ENCODE measurements around the gene COL4A2.

DNA sequence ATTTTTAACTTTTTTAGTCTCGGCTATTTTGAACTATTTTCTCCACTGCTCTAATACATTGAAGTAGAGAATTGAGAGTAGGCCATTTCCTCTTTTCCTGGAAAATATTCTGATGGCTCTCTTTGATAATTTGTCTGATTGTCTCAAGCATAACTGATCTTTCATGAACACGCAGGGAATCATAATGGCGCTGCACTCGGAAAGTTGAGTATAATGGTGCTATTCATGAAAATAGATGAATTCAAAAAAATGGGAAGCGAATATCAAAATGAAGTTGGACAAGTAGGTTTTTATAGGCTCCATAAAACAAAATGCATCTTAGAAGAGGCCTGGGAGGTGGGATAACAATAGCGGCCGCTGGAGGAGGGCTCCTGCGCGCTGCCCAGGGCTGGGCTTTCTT is 29.0 kb downstream of the COL4A2 start:
- TF ChIP-seq, protein P1, sequence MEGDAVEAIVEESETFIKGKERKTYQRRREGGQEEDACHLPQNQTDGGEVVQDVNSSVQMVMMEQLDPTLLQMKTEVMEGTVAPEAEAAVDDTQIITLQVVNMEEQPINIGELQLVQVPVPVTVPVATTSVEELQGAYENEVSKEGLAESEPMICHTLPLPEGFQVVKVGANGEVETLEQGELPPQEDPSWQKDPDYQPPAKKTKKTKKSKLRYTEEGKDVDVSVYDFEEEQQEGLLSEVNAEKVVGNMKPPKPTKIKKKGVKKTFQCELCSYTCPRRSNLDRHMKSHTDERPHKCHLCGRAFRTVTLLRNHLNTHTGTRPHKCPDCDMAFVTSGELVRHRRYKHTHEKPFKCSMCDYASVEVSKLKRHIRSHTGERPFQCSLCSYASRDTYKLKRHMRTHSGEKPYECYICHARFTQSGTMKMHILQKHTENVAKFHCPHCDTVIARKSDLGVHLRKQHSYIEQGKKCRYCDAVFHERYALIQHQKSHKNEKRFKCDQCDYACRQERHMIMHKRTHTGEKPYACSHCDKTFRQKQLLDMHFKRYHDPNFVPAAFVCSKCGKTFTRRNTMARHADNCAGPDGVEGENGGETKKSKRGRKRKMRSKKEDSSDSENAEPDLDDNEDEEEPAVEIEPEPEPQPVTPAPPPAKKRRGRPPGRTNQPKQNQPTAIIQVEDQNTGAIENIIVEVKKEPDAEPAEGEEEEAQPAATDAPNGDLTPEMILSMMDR (conservative IDR thresholded peaks at IDR 0.05; ENCODE audit: low read length) = no peak
- no peak for TF ChIP-seq EZH2phosphoT487 (IDR thresholded peaks at IDR 0.05; ENCODE audit: borderline replicate concordance)
